HFFc6 (cell line): ENCODE measurements around the gene C2orf92. TPM values are rescaled to one million over a fixed set of nuclear protein-coding genes. Genes with fewer than 3 reads are reported as not detected.

Experiments used
- DNase-seq: peaks from one replicate; pipeline ENCODE4 v3.0.0-alpha.2; 2018
- H3K27ac Mint-ChIP-seq: 2 replicates; pipeline ENCODE4 v1.8.0; 2020; ENCODE audit warnings: mild to moderate bottlenecking, mixed read lengths
- H3K27me3 Mint-ChIP-seq: 2 replicates; pipeline ENCODE4 v1.8.0; 2021; ENCODE audit warnings: mild to moderate bottlenecking, moderate library complexity, mixed read lengths; ENCODE audit not compliant: insufficient read depth
- H3K36me3 Mint-ChIP-seq: 2 replicates; pipeline ENCODE4 v1.8.0; 2021; ENCODE audit warnings: low read depth, mixed read lengths
- H3K4me1 Mint-ChIP-seq: 2 replicates; pipeline ENCODE4 v1.8.0; 2020; ENCODE audit warnings: low read depth, mixed read lengths
- H3K4me3 Mint-ChIP-seq: 2 replicates; pipeline ENCODE4 v1.8.0; 2020; ENCODE audit warnings: mild to moderate bottlenecking, moderate library complexity, mixed read lengths
- H3K9me3 Mint-ChIP-seq: 2 replicates; pipeline ENCODE4 v1.8.0; 2020; ENCODE audit warnings: mild to moderate bottlenecking, mixed read lengths
- CTCF ChIP-seq: fragments of 200-600 bp; sonication (generic); IDR thresholded peaks from 2 replicates; pipeline ENCODE4 v1.5.0; 2021; ENCODE audit warnings: antibody characterized with exemption, mild to moderate bottlenecking
- total RNA-seq, 6 experiments: library from RNA; stranded (reverse); fragmentation: NEBNext Ultra II Directional; extraction: Animal tissue kit (Norgen Biotek cat#: 25700); gene quantifications; 2 replicates in 1 of 6; 3 replicates in 5 of 6; pipeline ENCODE4 v1.2.3, GENCODE V29; 2021

The C2orf92 gene
- total RNA-seq, 6 experiments from 2014 or later: 0.88 to 2.6 (median 1.2) TPM

GRCh38 chr2:97662386-97662894 is 7.1 kb upstream of the C2orf92 start:
- TF ChIP-seq CTCF: no peak
- H3K27ac Mint-ChIP-seq: peak overlapping the region; percentile 96
- H3K4me3 Mint-ChIP-seq: peak overlapping the region; percentile 91
- H3K4me1 Mint-ChIP-seq: peaks cover 31% of the 10 kb centered on the region
- no peak for DNase-seq
- H3K9me3 Mint-ChIP-seq: no peaks in the 10 kb centered on the region
- H3K36me3 Mint-ChIP-seq: 0 out of 2 replicates have a peak, but pooled peaks cover 4% of the 10 kb centered on the region
- H3K27me3 Mint-ChIP-seq: peaks cover 6% of the 10 kb centered on the region

- peak; percentile 90 for DNase-seq
- Mint-ChIP-seq H3K27ac (peak overlapping the region; percentile 96), H3K36me3 (no peaks in the 10 kb centered on the region), H3K4me1 (peaks cover 31% of the 10 kb centered on the region), H3K4me3 (peak overlapping the region; percentile 91), H3K27me3 (peaks cover 5% of the 10 kb centered on the region), H3K9me3 (no peaks in the 10 kb centered on the region)
- no peak for TF ChIP-seq CTCF
These were observed 6.5 kb upstream of the C2orf92 start for GRCh38 chr2:97662895-97663625.

- peaks cover 31% of the 10 kb centered on the region for H3K4me1 Mint-ChIP-seq
- DNase-seq: no peak
- peak overlapping the region; percentile 91 for H3K4me3 Mint-ChIP-seq
- peak overlapping the region; percentile 96 for H3K27ac Mint-ChIP-seq
- no peaks in the 10 kb centered on the region; the same call in none of the 2 replicates for H3K27me3 Mint-ChIP-seq
- no peaks in the 10 kb centered on the region for H3K36me3 Mint-ChIP-seq
- H3K9me3 Mint-ChIP-seq: no peaks in the 10 kb centered on the region
- no peak for TF ChIP-seq CTCF
These were observed 5.9 kb upstream of the C2orf92 start for GRCh38 chr2:97663626-97663961.

- H3K27ac Mint-ChIP-seq: peak within 1 kb of the TSS; percentile 97
- no peaks in the 10 kb centered on the region for H3K36me3 Mint-ChIP-seq
- no peaks in the 10 kb centered on the region for H3K9me3 Mint-ChIP-seq
- peak within 1 kb of the TSS; percentile 91 for H3K4me3 Mint-ChIP-seq
- peak; percentile 97 for DNase-seq
- no peaks in the 10 kb centered on the region; the same call in none of the 2 replicates for H3K27me3 Mint-ChIP-seq
- TF ChIP-seq CTCF: peak; percentile 84
- peaks cover 31% of the 10 kb centered on the region for H3K4me1 Mint-ChIP-seq
These were observed 5.4 kb upstream of the C2orf92 start, which contains the start of gene ACTR1B for GRCh38 chr2:97663962-97664635. ACTR1B (minus strand) TSS chr2:97664044; CDS start chr2:97663890, 154 bp downstream.

GRCh38 chr2:97664636-97664970 is 4.9 kb upstream of the C2orf92 start:
- Mint-ChIP-seq H3K27me3 (no peaks in the 10 kb centered on the region; the same call in none of the 2 replicates), H3K36me3 (no peaks in the 10 kb centered on the region), H3K4me1 (peaks cover 31% of the 10 kb centered on the region), H3K9me3 (no peaks in the 10 kb centered on the region), H3K27ac (peak overlapping the region; percentile 97), H3K4me3 (peak overlapping the region; percentile 90)
- TF ChIP-seq CTCF: peak; percentile 52
- no peak for DNase-seq
